GM18502 (cell line): Measurements from ENCODE around the gene AIDA.
"Not testable (repeated sequence)": the region's sequence is repeated elsewhere in the genome, so short reads cannot be mapped to it uniquely, and the experiment has no call there.

Source experiments
- ATAC-seq: cut with Tn5 transposase; IDR thresholded peaks from one replicate; pipeline ENCODE4 v1.9.1; 2021; ENCODE audit warnings: mild to moderate bottlenecking; ENCODE audit not compliant: unreplicated experiment, poor library complexity

AIDA gene

GRCh38 chr1:222713091-222713961, 1.0 kb upstream of the AIDA start:
- peak; percentile 71 for ATAC-seq

GRCh38 chr1:222711319-222712252, 705 bp downstream of the AIDA start:
- ATAC-seq: peak; percentile 37

- ATAC-seq: no peak
Measured at GRCh38 chr1:222709700-222710153, 2.6 kb downstream of the AIDA start.

GRCh38 chr1:222706815-222707214, 5.5 kb downstream of the AIDA start:
- ATAC-seq: no peak

- no peak for ATAC-seq
Measured at GRCh38 chr1:222704260-222704659, 8.0 kb downstream of the AIDA start.

- ATAC-seq: no peak
Measured at GRCh38 chr1:222702210-222702609, 10.1 kb downstream of the AIDA start.

GRCh38 chr1:222697826-222698225, 14.5 kb downstream of the AIDA start:
- no peak for ATAC-seq

GRCh38 chr1:222697203-222697602, 15.1 kb downstream of the AIDA start:
- ATAC-seq: no peak

GRCh38 chr1:222696741-222697140, 15.6 kb downstream of the AIDA start:
- no peak for ATAC-seq

GRCh38 chr1:222694927-222695326, 17.4 kb downstream of the AIDA start:
- no peak for ATAC-seq

GRCh38 chr1:222691016-222691415, 21.3 kb downstream of the AIDA start:
- ATAC-seq: no peak

GRCh38 chr1:222680080-222680479, 32.2 kb downstream of the AIDA start:
- ATAC-seq: no peak

GRCh38 chr1:222670110-222670509, 42.2 kb downstream of the AIDA start:
- ATAC-seq: no peak

GRCh38 chr1:222669107-222669506, 43.2 kb downstream of the AIDA start:
- ATAC-seq: not testable (repeated sequence)

GRCh38 chr1:222668184-222668583, 44.1 kb downstream of the AIDA start:
- ATAC-seq: not testable (repeated sequence)

GRCh38 chr1:222665964-222666363, 46.3 kb downstream of the AIDA start:
- ATAC-seq: no peak

- ATAC-seq: no peak
Measured at GRCh38 chr1:222663431-222663934, 48.8 kb downstream of the AIDA start.

GRCh38 chr1:222657899-222658298, 54.4 kb downstream of the AIDA start:
- ATAC-seq: no peak

- no peak for ATAC-seq
Measured at GRCh38 chr1:222656391-222657155, 55.7 kb downstream of the AIDA start.

GRCh38 chr1:222654849-222655248, 57.4 kb downstream of the AIDA start:
- peak; percentile 94 for ATAC-seq
